NOMO-1 treated with DMSO at 0.1 percent for 48 hours (cell line): Measurements from ENCODE around the gene TTC23L.

Experiments
- DNase-seq: peaks from one replicate; lab custom pipeline; 2025; ENCODE audit not compliant: unreplicated experiment; lab: John Stamatoyannopoulos, UW

TTC23L gene

DNA sequence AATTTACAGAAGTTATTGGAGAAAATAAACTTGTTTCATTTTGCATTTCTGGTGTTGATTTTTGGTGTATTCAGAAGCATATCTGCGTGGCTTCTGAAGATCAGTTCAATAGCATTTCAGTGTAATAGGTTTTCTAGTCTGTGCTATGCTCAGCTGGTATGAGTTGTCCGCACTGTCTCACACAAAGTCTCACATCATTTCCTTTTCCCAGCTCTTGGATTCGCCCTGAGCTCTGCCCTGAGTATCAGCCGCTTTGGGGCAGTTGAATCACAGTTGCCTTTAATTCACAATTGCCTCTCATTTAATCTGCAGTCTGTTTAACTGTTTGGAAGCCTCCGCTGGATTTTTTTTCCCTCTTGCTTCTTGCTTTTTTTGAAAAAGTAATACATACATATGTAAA, 6.4 kb upstream of the TTC23L start:
- DNase-seq, result no peak

DNA sequence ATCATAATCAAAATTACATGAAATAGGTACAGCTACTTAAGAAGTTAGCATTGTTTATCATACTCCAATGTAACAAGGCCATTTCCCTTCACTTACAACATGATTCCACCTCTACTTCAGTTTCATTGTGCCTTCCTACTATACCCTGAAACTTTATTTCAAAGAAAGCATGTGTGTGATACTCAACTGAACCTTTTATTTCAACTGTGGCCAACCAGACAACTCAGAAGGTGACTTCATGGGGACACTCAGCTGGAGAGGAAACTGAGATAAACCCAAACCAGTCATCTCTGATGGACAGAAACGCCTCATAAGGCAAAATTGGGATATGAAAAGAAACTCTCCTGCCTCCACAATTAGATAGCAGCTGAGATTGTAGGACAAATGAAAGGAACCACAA, 5.9 kb upstream of the TTC23L start:
- DNase-seq, result no peak

DNA sequence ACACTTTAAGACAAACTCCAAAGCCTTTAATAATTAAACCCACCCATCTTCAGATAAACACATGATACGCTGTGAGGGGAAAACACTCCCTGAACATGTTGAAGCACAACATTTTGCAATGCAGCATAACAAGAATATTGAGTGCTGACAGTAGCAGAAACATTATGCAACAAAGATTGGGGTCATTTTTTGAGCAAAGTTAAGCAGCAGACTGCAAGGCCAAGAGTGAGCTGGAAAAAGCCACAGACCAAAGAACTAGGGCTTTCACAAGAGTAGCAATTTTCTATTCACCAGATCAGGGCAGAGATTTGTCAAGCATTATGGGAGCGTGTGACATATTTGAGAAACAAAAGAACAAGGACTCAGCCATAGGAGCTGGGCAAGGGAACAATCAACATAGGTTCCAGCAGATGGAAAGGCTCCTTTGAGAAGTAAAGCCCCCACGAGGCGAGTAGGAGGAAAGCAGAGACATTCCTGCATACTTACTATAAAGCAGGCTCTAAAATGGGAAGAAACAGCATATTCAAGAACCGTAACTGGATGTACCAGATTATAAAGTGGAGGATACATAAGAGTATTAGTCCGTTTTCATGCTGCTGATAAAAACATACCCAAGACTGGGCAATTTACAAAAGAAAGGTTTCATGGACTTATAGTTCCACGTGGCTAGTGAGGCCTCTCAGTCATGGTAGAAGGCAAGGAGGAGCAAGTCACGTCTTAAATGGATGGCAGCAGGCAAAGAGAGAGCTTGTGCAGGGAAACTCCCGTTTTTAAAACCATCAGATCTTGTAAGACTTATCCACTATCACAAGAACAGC, 4.8 kb upstream of the TTC23L start:
- DNase-seq, result peak; percentile 76

DNA sequence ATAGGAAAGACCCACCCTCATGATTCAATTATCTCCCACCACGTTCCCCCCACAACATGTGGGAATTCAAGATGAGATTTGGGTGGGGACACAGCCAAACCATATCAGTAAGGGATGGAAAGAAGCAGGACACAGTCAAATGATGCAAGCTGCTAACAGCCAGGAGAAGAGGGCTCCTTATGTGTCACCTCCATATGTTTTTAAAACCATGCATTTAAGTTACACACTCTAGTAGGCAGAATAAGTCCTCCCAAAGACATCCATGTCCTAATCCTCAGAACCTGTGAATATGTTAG, 4.2 kb upstream of the TTC23L start:
- DNase-seq, result no peak

DNA sequence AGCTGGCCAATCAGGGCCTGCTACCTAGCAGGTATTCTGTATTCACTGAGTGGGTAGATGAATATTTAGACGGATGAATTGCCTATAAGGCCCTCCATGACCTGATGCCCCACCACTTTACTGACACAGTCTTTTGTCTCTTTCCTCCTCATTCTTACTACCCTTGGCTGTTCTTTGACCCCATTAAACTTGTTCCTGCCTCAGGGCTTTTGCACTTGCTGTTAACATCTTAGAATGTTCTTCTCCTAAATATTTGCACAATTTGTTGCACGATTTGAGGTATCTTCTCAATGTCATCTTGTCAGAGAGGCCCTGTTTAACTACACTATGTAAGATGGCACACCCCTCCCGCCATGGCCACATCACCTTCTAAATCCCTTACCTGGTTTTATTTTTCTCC, 3.3 kb upstream of the TTC23L start:
- DNase-seq, result no peak

DNA sequence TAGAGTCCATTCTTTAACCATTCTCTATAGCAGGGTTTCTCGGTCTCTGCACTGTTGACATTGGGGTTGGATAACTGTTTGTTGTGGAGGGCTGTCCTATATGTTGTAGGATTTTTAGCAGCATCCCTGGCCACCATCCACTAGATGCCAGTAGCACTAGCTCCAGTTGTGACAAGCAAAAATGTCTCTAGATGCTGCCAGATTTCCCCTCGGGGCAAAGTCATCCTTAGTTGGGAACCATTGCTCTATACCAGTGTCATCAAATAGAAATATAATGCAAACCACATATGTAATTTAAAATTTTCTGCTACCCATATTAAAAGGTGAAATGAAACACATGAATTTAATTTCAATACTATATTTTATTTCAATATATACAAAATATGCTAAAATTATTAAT, 2.9 kb downstream of the TTC23L start:
- DNase-seq, result no peak

DNA sequence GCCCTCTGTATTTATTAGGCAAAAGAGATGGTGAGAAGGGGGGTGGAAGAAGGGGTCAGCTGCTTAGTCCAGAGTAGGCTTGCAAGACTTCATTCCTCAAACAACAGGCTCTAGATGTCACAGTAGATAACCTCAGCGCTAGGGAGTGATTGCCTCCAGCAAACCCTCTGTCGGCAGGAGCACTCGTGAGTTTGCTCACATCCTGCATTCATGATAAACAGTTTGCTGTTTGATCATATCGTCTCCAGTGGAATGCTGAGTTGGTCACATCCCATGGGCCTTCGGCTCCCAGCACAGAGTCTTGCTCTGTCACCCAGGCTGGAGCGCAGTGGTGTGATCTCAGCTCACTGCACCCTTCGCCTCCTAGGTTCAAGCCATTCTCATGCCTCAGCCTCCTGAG, 3.6 kb downstream of the TTC23L start:
- no peak for DNase-seq

DNA sequence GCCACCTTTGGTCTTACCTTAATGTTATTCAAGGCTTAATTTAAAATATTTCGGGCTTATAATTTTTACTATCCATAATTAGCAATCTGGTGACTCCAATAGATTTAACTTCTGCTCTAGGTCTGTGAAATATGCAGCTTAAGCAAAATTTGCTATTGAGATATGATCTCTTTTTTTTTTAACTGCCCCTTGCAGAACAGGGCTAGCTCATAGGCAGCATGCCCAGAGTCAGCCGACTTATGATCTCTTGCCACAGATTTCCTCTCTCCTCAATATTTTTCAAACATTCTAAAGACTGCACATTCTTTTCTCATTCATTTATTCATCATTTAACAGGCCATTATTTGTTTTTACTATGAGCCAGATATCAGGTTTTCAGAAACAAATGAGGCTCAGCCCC, 4.5 kb downstream of the TTC23L start:
- no peak for DNase-seq

DNA sequence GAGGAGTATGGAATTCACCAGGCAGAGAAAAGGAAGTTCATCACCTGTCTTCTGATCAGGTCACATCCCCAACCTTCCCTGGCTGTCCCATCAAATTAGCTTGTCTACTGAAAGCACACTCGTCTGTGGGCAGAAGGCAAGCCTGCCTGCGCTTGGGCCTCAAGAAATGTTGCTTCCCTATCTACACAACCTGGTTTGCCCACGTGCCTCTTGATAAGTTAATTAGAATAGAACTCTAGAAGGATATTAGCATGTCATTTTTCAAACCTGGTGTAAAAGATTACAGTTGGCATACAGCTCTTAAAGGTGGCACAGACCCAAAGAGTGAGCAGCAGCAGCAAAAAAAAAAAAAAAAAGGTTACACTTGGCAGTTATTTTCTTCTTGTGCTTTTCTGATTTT, 5.1 kb downstream of the TTC23L start:
- DNase-seq, result no peak

DNA sequence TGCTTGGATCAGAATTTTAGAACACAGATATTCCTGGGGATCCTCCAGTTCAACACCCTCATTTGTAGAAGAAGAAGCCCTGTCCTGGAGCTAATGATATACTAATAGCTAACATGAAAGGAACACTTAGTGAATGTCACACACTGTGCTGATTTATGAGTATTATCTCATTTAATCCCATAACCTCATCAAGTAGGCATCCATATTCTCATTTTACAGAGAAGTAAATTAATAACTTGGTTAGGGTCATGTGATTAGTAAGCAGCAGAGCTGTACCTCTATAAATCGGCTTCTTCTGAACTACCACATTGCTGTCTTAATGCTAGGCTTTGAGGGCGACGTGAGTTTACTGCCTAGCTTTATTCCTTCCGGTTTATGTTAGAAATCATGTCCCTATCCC, 6.0 kb downstream of the TTC23L start:
- DNase-seq, result no peak

DNA sequence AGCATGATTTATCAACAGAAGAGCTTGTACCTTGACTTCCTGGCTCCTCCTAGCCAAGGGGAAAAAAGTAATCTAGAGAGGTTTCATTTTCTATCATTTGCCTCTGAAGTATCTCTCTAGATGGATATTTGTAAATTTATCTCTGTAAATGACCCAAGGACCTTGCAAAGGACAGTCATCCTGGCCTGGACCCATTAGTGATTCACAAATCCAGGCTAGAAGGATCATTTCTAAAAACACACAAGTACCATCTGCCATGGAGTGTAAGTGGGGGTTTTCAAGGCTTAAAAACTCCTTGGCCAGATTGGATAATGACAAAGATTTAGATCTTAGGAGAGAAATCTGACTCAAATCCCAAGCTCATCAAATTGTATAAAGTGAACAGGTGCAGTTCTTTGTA, 8.1 kb downstream of the TTC23L start:
- no peak for DNase-seq

DNA sequence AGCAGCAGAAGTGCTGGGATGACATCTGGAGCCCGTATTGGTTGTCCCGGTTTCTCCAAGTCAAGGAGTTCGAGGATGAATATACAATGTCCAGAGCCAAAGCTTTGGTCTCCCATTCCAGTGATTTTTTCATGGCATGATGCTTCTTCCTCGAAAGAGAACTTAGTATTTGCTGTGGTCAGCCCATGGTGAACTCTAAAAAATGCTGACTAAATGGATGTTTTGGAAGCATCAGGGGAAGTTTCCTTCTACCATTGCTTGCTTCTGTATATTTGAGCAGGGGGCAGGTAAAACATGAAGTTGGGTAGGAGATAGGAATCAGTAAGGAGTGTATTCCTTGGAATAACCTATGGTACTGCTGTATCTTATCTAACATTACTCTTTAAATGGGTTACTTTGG, 8.6 kb downstream of the TTC23L start:
- no peak for DNase-seq

DNA sequence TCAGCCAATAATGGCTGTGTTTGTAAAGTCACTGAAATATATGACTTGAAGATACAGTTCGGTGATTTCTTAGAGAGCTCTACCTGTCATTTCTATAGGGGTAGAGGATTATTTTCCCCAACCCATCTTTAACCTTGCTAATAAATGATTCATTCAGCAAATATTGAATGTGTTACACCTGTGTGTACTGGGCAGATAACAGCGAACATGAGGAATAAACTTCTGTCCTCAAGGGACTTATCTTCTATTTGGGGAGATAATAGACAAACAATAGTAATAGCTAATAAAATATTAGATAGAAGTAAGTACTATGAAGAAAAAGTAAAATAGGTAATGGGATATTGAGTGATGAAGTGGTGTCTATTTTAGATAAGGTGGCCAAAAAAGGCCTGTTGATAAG, 9.3 kb downstream of the TTC23L start:
- DNase-seq, result no peak

DNA sequence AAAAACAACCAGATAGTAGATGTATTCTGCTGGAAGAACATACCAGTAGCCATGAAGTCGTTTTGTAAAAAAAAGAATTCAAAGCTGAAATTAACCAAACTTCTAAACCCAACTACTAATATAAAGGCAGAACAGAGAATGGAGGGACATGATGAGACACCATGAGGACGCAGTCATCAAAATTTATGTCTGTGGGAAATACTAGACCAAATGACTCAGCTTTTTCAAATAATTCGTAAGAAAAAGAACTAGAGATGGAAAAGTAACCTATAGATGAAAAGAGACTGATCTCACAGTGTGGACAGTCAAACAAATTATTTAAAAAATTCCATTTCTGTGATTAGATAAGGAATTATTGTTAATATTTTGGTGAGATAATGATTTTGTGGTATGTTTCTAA, 10.3 kb downstream of the TTC23L start:
- DNase-seq, result no peak

DNA sequence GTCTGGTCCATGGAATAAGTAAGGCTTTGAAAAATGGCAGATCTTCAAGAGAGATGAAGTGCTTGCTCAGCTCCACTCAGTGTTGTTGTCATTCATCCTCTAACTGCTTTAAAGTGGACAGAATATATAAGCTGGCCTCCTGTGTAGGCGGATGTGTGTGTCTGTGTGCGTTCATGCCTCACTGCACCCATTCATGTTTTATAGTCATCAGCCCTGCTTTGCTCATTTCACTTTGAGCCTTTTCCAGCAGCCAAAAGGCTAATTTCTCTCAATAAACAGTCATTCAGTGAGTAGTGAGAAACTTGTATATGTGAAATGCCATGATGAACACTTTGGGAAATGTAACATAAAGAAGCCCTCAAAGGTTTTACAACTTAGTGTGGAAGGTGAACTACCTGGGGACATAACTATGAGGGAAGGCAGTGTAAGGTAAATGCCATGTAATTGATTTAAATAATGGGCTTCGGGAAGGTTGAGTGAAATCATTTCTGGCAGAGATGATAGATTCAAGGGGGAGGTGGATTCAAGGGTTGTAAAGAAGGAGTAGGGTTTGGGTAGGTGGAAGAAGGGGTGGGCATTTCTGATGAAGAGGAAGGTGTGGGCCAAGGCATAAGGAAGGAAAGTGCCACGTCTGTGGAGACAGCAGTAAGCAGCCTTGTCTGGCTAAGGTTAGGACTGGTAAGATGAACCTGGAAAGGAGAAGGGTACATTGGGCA, 15.7 kb downstream of the TTC23L start:
- DNase-seq, result no peak

DNA sequence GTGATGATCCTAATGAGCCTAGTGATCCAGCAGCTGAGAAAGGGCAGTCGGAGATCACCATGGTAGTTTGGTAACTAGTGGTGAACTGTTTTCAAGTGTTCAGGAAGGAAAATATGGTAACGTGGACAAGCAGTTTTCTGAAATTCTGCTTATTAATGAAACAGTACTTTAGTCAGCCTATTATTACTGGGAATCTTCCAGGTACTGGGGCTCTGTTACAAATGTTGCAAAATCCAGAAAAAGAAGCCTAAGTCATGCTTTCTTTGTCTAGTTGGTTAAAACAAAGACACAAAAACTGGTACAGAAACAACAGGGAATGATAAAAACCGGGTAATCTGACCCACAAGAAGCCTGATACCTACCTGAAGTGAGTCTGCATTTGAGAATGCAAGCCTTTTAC, 18.2 kb downstream of the TTC23L start:
- DNase-seq, result no peak

DNA sequence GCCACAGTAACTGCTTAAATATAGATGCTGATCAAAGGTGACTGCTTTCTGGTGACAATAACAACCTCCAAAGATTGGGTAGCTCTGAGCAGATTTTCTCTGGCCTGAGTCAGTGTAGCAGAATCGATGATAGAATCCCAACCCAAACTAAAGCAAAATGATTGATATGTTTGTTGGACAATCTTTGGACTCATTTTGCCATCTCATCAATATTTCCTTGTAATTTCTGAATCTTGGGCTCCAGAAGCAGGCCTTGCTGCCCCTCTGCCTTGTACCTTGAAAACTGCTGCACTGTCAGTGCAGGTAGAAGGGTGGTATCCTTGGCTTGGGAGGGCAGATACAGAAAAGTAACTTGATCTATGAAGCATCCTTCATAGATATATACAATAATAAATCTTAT, 18.9 kb downstream of the TTC23L start:
- no peak for DNase-seq

DNA sequence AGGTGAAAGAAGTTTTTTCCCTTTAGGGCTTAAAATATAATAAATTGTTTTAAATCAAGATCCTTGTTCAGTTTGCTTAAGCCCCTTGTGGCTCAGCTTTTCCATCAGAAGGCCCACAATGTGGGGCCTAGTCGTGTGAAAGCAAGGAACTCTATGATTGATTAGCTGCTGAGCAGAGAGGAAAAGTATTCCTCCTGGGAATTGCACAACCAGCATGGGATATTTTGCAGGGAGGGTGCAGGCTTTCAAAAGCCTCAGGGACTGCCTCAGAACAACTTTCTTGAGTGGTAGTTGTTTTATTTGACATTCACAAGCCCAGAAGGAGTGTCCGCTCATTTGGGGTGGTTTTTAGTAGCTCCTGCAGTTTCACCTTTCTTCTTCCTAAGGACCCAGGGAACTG, 19.8 kb downstream of the TTC23L start:
- no peak for DNase-seq

DNA sequence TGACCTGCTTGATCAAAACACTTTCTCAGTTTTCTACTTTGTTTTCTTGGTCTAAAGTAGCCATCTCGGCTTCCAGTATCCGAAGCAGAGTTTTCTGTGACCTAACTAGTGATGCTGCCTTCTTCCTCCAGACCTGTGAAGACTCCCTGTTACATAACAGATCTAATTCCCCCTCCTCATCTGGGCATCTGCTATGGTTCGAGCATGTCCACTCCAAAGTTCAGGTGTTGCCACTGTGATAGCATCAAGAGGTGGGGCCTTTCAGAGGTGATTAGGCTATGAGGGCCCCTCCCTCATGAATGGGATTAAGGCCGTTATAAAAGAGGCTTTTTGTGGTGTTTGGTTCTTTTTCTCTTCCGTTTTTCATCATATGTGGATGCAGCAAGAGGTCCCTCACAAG, 20.3 kb downstream of the TTC23L start:
- no peak for DNase-seq

DNA sequence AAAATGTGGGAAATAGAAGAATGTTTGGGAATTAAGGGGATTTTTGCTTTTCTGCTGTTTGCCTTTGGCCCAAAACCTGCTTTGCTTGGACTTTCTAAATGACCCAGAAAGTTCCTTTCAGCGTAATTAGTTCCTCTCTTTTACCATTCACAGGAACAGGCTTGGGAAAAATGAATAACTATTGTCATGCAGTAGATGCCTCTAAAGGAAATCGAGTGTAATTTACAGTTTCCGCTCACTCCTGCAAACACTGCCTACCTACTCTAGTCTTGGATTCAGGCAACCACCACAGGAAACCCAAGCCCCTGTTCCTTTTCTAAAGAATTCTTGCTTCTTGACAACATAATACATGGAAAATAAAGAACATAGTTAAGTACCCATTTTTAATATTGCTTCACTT, 25.0 kb downstream of the TTC23L start:
- DNase-seq, result no peak

DNA sequence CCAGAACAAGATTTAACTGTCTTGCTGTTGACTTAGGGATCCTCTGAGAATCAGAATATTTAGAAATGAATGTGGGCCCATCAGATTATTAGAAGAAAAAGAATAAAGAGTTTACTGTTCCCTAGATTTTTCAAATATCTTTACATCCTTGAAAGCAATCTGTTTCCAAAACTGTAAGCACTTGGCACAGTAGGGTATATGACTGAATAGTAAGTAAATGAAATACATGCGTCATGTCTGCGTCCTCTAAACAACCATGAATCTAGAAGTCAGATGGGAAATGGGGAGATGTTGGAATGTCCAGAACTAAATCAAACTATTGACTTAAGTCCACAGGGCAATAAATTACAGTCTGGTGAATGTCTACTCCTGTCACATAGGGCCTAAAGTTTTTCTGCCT, 26.1 kb downstream of the TTC23L start:
- DNase-seq, result no peak

DNA sequence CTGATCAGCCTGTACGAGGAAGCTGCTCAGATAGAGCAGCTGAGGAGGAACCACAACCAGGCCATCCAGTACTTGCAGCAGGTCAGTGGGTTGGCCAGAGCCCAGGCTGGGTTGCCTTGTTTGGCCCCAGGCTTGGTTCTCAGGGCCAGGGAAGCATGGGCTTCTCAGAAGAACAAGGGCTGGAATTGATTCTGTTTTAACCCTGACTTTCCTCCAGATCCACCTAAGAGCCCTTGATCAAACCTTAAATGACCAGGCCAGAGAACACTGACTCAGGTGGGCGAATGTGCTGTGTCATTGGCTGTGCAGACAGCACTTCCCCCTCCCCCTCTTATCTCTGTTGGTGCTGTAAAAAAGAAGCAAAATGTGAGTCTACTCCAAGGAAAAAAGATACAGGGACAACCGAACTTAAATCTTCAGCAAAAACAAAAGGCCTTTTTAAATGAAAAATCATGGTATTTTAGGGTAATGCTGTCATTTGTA, 28.1 kb downstream of the TTC23L start:
- no peak for DNase-seq

DNA sequence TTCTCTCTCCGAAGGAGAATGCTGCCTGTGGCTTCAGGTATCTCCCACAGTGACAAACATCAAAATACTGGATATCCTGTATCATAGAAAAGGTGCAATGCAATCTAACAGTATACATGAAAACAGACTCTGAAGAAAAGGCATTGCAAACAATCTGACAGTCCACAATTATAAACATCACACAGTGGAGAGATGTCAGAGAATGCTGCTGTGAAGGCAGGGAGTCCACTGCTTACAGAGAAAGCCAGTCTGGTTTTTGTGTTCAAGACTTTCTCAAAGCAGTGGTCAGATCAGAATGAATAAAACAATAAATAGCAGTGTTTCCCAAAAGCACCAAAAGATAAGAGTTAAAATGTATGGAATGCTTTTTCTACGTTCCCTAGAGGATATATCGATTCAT, 28.7 kb downstream of the TTC23L start:
- no peak for DNase-seq
